Measurements from ENCODE around the gene GNAT3.

DNA sequence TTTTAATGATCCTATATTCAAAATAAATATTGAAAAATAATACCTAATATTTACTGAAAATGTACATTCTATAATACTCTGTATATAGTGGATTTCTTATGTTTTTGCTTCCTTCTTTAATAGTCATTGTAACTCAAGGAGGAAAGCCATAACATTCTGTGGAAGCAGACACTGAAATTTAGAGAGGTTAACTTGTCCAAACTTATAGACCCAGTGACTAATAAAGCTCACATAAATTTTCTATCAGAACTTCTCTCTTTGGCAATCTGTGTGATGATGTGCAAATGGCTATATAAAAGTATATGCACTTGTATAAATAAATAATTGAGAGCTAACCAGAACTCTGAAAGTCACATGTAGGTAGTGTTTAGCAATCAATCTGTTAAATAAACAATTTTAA lies 26.1 kb downstream of the GNAT3 start:
- TF ChIP-seq, protein P1, sequence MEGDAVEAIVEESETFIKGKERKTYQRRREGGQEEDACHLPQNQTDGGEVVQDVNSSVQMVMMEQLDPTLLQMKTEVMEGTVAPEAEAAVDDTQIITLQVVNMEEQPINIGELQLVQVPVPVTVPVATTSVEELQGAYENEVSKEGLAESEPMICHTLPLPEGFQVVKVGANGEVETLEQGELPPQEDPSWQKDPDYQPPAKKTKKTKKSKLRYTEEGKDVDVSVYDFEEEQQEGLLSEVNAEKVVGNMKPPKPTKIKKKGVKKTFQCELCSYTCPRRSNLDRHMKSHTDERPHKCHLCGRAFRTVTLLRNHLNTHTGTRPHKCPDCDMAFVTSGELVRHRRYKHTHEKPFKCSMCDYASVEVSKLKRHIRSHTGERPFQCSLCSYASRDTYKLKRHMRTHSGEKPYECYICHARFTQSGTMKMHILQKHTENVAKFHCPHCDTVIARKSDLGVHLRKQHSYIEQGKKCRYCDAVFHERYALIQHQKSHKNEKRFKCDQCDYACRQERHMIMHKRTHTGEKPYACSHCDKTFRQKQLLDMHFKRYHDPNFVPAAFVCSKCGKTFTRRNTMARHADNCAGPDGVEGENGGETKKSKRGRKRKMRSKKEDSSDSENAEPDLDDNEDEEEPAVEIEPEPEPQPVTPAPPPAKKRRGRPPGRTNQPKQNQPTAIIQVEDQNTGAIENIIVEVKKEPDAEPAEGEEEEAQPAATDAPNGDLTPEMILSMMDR (IDR thresholded peaks at IDR 0.05): no peak
- TF ChIP-seq POLR2A (IDR thresholded peaks at IDR 0.05): no peak

Measured in uterus (tissue), 2 donors.